Fibroblast of skin of right quadriceps (primary cell): ENCODE measurements around the gene PIK3C2G.

Experiments used
- DNase-seq: peaks from one replicate; pipeline ENCODE4 v3.0.0-alpha.2; 2013

PIK3C2G gene

DNA sequence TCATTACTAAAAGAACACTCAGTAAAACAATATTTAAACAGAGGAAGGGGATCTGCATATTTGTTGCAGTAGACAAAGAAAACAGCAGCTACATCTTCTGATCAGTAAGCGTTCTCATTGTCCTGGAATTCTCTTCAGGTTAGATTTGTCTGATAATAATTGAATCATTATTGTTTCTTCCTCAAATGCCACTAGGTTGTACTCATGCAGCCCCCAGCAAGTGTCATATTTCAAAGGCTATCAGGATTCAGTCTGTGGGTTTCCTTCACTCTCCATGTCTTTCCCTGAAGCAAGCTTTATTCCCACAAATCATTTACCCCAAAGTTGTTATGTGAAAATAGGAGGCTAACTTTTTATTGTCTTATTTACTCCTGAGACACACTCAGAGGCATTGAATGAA is 14.7 kb downstream of the PIK3C2G start:
- DNase-seq, result peak; percentile 65

DNA sequence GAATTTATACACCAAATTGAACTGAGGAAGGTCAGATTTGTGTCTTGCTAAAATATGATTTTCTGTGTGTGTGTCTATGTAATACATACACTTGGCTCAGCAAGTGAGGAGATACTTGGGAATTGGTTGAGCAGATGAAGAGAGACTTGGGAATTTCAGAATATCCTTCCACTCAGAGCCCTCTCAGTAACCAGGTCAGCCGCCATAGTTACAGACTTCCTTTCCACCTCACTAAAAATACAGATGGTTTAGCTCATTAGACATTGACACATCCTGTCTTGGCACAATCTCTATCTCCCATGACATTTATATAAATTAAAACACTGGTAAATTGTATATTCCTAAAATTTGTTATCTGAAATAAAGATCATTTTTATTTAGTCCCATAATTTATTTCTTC is 15.9 kb downstream of the PIK3C2G start:
- DNase-seq, result no peak

DNA sequence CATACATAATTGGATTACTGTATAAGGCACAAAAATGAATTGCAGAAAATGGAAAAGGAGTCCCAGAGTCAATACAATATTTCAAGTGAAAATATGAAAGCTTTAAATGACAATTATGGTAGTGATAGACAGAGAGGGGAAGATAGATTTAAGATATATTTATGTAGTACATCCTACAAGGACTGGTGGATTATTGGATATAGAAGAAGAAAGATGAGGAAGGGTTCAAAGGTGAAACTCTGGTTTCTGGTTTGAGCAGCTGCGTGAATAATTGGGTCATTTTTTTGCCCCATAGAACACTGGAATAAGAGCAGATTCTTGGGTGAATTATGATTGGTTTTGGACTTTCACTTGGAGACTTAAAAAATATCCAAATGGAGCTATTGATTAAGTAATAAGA is 19.4 kb downstream of the PIK3C2G start:
- DNase-seq, result no peak

DNA sequence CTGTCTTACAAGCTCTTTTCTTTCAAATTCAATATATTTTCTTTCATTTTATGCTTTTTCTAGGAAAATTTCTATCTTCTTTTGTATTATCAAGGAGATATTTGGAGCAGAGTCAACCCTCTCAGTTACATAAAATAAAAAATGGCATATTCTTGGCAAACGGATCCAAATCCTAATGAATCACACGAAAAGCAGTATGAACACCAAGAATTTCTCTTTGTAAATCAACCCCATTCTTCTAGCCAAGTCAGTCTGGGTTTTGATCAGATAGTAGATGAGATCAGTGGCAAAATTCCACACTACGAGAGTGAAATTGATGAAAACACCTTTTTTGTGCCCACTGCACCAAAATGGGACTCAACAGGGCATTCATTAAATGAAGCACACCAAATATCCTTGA is 20.6 kb downstream of the PIK3C2G start:
- DNase-seq, result no peak

DNA sequence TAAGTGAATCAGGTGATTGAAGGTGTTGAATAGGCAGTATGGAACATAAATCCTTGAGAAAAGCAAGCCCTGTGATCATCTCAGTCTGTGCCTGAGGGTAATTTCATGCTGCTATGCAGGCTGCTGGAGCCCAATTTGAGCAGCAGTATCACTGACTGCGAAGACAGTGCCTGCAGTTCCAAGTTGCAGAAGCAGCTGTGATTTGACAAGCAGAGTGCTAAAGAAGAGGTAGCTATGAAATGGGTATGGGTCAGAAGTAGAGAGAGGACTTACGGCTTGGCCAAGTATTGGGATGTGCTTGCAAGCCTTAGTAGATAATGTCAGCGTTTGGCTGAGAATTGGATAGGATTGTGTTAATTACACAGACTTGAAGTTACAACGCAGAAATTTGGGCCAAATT is 22.5 kb downstream of the PIK3C2G start:
- DNase-seq, result no peak

DNA sequence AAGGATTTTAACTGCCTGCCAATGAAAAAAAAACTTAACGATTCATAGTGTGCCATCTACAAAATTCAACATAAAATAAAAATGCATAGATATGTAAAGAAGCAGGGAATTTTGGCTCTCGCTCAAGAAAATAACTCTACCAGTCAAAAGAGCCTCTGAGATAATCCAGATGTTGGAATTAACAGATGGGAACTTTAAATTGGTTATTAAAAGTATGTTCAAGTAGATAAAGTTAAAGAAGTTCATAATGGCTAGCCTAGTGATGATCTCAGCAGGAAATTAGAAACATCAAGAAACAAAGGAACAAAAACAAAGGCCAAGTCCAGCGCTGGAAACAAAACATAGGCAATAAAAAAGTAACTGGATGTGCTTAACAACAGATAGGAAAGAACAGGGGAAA is 23.1 kb downstream of the PIK3C2G start:
- DNase-seq, result no peak

DNA sequence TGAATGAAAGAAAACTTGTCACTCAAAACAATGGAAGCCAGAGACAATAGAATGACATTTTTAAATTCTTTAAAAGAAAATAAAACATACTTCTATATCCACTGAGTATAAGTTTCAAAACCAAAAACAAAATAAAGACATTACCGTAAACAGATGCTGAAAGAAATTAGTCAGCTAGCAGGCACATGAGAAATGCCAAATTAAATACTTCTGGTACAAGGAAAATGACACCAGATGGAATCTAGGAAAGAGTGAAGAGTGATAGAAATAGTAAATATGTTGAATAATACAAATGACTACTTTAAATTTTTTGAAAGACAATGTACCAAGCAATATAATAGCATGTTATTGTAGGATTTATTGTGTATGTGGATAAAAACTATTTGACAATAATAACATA is 23.8 kb downstream of the PIK3C2G start:
- no peak for DNase-seq

DNA sequence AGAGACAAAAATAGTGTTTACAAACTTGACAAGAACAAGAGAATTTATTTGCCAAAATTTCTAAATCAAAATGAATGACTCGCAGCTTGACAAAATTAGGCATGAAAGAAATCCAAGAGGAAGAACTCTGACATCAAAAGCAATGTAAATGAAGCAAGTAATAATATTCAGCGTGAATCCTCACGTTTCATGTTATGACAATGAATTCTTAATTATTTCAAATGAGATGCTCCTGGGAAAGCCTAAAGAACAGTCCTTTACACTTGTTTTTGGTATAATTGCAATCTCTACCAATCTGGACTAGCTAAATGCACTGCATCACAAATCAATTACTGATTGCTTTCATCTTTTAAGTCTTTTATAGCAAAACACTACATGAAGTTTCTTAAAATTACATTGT is 29.1 kb downstream of the PIK3C2G start:
- no peak for DNase-seq

DNA sequence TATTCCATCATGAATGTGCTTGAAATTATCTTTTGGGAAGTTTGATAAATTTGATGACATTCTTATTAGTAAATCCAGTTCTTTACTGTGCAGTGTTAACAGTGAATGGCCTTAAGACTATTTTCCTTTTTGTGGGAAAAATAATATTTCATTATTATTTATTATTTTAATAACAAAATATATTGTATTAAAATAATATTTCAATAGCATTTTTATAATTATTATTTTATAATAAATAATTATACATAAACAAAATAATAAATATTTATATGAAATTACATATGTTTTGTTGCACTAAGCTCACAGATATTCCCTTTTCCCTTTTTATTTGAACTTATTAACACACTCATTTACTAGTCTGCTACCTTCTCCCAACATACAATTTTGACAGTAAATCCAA is 33.6 kb downstream of the PIK3C2G start:
- DNase-seq, result no peak

DNA sequence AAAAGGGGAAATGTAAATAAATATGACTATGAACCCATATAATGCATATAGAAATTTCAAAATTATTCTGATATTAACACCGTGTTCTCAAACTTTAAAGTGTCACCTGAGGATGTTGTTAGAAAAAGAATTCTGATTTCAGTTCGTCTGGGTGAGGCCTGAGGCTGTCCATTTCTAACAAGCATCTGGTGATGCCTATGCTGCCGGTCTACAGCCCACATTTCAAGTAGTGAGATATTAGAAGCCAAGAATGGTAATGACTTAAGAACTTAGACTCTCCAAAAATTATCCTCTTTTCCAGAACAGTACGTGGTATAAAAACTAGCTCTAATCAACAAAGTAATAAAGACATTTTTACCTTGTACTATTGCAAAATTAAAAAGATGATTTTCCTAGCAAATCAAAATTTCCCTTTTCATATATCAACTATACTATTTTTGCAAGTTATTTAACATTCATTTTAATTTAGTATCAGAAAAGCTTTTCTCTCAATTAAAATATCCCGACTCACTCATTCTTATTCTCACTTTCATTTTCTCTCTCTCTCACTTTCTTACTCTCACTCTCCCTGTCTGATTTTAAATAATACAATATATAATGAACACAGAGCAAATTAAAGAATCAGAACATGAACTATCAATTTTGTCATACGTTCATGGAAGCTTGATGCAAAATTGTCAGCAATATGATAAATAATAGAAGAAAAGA is 35.0 kb downstream of the PIK3C2G start:
- DNase-seq, result no peak

DNA sequence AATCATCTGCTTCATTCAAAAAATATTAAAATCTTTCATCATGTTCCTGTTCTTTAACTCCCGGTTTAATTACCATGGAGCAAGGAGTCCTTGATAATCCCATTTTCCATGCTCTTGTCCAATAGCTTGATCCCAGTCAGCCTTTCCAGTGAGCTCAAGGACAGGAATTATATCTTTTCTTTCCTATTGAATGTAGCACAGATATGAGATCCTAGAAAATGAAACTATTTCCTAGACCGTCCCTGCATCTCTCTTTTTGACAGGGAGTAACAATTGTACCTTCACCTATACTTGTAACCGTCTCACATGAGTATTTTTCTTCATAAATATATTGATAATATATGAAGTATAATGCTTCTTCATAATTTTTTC is 35.6 kb downstream of the PIK3C2G start:
- DNase-seq, result no peak

DNA sequence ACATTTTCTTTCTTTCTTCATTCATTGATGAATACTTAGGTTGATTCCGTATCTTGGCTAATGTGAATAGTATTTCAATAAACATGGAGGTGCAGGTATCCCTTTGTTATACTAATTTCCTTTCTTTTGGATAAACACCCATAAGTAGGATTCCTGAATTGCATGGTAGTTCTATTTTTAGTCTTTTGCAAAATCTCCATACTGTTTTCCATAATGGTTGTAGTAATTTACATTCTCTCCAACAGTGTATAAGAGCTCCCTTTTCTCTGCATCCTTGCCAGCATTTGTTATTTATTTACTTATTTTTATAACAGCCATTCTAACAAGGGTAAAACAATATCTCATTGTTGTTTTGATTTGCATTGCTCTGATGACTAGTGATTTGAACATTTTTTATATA is 36.6 kb downstream of the PIK3C2G start:
- DNase-seq, result no peak

DNA sequence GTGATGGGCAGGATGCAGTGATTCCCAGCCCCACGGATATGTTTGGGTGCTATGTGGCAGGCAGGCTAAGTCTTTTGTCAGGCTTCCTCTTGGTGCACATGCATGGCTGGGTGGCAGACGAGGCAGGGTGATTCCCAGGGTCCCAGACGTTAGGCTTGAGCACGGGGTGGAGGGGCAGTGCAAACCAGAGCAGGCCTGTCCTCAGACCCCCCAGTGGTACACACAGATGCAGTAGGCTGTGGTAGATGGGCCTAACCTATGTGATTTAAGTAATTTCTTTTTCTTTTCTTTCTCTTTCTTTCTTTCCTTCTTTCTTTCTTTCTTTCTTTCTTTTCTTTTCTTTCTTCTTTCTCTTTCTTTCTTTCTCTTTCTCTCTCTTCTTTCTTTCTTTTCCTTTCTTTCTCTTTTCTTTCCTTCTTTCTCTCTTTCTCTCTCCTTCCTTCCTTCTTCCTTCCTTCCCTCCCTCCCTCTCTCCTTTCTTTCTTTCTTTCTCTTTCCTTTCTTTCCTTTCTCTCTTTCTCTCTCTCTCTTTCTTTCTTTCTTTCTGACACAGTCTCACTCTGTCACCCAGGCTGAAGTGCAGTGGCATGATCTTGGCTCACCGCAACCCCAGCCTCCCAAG is 41.6 kb downstream of the PIK3C2G start:
- no peak for DNase-seq

DNA sequence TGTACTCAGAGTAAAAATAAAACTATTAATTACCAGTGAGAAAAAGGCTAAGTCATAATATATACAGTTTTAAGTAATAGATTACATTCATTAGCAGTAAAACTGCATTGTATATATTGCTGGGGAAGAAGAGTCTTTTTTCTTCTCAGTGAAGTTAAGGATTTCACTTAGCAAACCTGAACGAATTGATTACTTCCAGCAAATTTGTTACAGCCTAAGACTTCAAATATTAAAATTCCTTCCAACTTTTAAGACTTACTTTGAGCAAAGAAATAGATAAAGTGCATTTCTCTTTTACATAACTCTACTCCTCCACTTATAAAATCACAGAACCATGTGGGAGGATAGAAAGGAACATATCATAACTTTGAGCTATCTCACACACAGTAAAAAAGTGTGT is 43.3 kb downstream of the PIK3C2G start:
- DNase-seq, result no peak

DNA sequence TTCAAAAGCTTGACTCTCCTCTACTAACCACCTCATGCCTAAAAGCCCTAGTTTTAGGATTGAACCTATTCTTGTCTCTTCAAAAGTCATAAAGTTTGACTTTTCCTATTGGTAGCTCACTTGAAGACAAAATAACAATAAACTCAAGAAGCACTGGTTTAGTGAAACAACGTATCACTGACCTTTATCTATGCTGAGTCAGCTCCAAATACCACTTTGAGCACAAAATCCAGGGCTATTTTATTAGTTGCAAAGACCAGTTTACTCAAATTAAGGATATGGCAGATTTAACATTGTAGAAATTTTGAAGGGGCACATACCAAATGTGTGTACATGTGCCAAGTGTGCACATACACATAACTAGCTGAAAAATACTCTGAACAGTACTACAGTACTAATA is 45.0 kb downstream of the PIK3C2G start:
- no peak for DNase-seq

DNA sequence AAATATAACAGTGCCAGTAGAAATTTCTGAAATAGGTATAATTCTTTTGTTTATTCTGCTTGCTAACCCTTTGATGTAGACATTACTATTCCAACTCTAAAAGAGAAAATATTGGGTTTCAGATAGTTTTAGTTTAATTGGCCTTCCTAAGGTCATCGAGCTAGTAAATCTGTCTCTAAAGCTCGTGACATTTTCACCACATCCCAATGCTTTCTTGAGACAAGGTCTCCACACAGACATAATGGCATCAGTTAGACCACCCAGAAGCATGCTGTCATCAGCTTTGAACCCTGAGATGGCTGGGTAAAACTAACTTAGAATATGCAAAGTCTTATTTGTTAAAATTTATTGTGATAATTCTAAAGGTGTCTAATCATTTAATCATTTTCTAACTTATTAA is 52.0 kb downstream of the PIK3C2G start:
- DNase-seq, result no peak

DNA sequence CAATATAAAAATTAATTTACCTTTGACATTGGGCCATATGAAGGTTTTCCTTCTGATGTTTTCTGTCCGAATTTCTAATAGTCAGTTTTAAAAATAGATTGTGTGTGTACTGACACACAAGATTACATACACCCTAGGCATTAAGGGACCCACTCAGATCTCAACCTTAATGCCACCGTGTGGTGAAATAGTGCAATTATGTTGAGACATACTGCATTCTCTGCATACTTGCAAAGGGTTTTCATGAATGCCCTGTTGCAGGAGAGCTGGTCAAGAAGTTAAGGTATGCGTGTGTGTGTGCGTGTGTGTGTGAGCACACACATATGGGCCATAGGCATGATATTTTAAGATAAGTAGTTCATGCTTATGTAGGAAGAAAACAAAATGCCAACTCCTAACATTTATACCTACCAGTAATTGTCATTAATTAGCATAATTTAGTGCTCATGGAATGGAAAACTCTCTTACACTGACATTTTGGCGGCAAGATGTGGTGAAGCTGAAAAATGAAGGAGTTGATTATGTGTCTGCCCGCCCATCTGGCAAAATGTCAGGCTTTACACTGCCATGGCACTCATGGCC is 58.8 kb downstream of the PIK3C2G start:
- DNase-seq, result peak; percentile 86

DNA sequence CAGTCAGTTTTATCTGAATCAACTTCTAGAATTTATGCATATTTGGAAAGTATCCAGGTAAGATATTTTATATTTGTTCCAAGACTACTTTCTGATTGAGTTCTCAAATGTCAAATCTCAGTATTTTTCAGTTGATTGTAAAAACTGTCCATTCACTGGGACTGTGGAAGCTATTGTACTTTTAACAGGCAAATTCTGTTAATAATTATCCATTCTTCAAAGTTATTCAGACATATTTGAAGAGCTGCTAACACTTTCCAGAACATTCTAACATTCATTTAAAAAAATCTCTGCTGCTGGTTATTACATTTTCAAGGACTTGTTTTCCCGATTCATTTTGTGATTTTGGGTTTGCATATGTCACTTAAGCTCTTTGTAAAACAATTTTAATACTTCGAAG is 59.7 kb downstream of the PIK3C2G start:
- no peak for DNase-seq

DNA sequence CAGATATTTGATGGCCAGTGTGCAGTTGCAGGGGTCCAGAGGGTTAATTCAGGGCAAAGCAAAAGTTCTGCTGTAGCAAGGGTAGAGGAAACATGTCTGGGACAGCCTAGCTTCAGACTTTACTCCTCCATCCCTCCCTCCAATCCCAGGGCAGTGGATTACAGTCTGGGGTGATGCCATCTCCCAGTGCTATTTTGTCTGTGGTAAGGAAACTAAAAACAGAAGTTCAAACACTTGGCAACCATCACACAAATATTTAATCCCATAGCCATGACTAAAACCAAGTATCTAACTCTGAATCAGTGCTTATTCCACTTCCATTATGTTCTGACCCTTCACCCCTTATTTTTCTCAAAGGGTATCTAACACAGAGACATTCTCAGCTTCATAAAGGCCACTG is 61.8 kb downstream of the PIK3C2G start:
- peak; percentile 30 for DNase-seq

DNA sequence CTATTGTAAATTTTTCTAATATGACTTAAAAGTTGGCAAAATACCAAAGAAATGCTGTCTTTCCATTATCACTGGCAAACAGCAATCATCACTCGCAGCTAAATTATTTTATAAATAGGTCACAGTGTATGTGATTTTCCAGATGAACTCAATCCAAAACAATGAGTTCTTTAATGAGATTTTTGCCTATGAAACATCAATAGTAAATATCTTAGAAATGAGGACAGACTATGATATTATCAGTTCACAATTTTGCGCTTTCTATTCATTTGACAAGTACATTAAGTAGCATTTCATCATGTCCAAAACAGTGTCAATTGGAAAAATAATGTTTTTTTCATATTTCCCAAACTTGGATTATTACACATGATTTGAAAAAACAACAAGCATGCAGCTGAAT is 65.7 kb downstream of the PIK3C2G start:
- no peak for DNase-seq

DNA sequence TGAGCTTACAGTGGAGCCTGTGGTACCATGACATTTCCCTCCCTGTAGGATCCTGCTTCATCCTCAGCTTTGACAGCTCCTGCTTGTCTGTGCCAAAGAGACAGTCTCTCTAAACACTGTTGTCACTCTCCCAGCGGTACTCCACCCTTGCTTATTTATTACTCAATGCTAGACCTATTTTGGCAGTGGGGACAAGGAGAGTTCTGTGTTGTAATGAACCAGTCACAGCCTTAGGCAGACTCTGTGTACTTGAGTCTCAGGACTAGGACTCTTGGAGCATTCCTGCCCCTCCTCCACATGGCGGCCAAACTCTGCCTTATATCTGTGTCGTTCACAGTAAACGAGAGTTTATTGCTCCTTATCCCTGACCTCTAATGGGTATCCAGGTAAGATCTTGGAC is 70.9 kb downstream of the PIK3C2G start:
- DNase-seq, result no peak

DNA sequence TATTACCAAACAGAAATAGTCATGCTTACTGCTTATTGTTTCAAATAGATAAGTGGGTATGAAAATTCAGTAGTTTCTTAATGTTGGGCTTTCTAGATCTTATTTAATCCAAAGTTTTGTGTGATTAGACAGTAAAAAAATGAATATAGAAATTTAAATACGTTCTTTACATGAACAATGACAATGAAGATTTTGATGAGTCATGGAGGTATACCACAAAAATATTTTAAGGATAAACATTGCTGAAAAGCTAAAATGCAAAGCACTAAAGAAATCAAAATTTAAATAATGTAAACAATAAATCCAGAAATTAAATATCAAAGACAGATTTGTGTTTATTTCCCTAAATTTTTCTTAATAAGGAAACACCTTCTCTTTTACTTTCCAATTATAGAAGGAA is 78.3 kb downstream of the PIK3C2G start:
- DNase-seq, result no peak

DNA sequence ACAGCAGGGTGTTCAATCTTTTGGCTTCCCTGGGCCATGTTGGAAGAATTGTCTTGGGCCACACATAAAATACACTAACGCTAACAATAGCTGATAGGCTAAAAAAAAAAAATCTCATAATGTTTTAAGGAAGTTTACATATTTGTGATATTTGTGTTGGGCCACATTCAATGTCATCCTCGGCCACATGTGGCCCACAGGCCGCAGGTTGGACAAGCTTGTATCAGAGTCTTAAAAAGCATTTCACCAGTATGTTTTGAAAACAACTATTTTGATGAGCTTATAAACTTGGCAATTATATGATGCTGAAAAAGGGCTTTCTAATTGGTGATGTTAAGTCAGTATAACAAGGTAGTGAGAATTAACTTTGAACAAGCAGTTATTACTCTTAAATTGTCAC is 78.9 kb downstream of the PIK3C2G start:
- DNase-seq, result no peak

DNA sequence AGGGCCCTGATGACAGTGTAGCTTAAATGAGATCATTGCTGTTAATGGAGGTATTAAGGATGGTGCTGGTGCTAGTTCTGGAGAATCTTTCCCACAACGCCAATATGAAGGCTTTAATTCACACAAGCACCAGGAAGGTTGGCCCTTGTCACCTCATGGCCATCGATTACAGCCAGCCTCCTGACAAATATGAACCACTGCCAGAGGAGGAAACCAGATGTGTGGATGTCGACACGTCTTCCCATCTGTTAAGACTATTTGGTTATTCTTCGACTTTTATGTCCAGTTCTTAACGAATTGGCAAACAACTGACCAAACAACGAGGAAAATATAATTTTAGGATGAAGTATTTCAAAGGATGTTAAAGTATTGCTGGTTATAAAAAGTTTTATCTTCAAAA is 79.5 kb downstream of the PIK3C2G start:
- DNase-seq, result no peak

DNA sequence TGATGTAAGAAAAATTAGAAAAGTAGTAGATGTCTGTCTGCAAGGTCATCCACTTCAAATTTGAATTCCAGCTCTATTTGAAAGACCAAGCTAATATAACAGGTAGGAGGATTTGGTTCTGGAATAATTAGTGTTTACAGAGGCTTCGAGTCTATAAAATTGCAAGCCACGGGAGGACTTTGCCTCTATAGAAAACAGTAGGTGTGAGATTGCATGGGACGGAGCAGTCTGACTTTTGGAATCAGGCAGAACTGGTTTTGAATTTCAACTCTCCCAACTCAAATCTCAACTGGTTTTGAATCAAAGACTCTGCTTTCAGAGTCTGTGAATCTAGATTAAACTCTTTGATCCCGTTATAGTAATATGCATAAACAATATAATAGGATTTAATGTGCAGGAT is 82.4 kb downstream of the PIK3C2G start:
- DNase-seq, result no peak
